Left renal pelvis (tissue), 4 donors: ENCODE measurements around the gene NBPF1. TPM values are rescaled to one million over a fixed set of nuclear protein-coding genes. Genes with fewer than 3 reads are reported as not detected.
A peak's percentile ranks its signal among the peaks of the same experiment; 100 is the strongest.
"Not testable (repeated sequence)": the region's sequence is repeated elsewhere in the genome, so short reads cannot be mapped to it uniquely, and the experiment has no call there.

ENCODE experiments used
- DNase-seq, 4 donors: peaks; one replicate each; pipeline ENCODE4 v3.0.0-alpha.2; 2013; ENCODE audit warnings: low read depth in 4 of 4, low spot score in 3 of 4
- polyA plus RNA-seq, 4 donors: library from polyadenylated mRNA; unstranded; fragments of 120-200 nt; gene quantifications; one replicate each; pipeline ENCODE4 v1.2.1, GENCODE V29; 2013; ENCODE audit not compliant: insufficient read length in 4 of 4

Gene NBPF1
- 100 to 1,000 TPM in 1 of 4 donors, 10 to 100 TPM in 3; 76.0 to 161 (median 88.4) TPM for polyA plus RNA-seq

DNA sequence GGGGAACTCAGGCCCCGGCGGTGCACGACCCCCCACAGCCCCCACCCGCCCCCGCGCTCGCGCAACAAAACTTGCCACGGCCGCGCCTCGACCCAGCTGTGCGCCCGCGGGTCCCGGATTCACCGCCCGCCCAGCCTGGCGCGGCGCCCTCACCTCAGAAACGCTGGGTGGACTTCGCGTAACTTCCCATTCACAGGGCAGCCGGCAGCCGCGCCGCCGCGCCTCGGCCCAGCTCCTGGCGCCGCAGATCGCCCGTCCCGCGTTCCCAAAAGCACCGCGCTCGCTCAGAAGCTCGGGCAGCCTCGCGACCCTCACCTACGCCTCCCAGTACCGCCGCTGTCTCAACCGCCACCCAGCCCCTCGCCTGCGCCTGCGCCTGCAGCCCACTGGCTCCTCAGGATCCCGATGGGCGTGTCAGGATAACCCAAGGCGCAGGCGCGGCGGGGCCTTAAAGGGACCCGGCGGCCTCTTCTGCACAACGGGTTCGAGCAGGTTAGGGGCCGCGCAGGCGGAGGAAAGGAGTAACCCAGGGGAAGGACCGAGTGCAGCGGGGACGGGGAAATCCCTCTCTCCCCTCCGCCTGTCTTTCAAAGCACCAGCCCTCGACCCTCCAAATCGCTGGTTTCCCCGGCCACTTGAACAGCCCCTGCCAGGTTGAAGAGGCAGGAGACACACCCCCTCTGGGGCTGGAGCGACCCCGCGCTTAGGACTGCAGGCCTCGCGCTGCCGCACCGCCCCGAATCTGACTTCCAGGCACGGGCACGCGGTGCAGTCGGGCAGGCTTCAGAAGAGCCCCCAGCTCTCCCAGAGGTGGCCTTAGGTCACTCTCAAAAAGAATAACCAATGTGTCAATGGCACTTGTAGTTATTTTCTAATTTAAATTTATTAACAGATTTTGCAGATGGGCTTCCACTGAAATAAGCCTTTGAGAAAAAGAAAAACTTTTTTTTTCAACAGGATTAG is at the start of gene NBPF1:
TSS of gene NBPF1 (minus strand) at position 380 of the 963 bp plus-strand sequence.
- DNase-seq, result peak; percentile 99 to 100 (median 100)

DNA sequence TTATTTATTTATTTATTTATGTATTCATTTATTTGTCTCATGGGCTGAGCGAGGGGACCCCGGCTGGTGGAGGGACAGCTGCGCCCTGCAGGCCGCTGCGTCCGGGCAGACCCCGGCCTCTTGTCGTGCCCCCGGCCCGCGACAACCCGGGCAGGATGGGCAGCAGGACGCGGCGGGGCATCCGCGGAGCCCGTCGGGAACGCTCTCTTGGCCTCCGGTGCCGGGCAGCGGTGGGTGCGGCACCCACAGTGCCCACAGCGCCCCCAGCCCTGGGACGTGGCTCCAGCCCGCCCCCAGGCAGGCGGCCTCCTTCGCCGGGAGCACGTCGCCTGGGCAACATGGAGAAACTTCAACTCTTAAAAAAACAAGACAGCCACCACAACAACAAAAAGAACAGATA is 44.9 kb upstream of the NBPF1 start:
- not testable (repeated sequence) for DNase-seq

DNA sequence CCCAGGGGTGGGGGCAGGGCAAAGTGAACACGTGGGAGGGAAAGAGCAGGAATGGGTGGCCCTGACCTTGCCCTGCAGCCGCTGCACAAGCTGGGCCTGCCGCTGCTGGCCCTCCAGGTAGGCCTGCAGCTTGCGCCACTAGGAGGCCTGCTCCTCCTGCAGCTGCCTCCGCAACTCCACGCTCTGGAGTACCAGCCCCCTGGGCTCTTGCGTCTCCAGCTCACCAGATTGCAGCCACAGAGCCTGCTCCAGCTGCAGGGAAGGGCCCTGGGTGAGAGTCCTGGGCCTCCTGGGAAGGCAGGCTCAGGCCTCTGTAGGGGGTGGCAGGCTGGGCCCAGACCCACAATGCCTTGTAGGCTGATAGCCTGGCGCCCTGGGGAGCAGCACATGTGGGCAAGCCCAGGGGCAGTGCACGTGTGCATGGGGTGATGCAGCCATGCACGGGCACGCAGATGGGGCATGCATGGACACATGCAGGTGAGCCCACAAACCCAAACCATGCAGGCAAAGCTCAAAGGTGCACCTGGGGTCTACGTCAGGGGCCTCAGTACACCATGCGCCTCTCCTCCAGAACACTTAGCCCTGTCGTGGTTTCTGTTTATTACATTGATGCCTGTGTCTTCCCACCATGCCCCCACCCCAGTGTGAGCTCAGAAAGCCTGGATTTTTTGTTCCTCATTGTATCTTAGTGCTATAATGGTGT is 43.8 kb upstream of the NBPF1 start:
- not testable (repeated sequence) for DNase-seq

DNA sequence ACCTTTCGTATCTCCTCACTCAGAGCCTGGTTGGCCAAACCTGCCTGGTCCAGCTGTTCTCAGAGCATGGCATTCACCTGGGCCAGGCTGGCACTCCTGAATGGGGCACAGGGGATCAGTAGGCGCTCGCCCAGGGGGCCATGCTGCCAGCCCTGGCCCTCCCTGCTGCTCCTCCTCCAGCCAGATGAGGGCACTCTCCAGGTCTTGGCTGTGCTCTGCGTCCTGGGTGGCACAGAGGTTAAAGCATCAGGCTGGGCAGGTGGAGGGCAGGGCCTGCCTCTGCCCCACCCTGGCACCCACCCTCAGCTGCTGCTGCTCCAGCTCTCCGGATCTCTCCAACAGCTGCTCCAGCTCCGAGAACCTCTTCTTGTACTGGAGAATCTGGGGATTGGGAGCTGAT is 43.2 kb upstream of the NBPF1 start:
- not testable (repeated sequence) for DNase-seq

DNA sequence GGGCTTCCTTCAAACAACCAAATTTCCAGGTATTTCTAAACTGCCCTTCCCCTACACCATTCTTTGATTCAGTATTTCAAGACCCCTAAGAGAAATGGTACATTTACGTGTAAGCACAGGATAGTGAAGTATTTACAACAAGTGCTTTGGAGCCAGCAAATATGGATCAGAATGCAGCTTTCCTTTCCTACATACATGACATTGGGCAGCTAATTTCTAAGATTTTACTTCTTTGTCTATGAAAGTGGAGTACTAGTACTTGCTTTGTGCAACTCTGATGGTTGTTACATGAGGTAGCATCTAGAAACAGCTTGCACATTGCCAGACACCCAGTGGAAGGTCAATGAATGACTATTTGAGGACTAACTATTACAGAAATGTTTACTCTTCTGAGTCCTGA is 38.2 kb upstream of the NBPF1 start:
- DNase-seq, result not testable (repeated sequence)

DNA sequence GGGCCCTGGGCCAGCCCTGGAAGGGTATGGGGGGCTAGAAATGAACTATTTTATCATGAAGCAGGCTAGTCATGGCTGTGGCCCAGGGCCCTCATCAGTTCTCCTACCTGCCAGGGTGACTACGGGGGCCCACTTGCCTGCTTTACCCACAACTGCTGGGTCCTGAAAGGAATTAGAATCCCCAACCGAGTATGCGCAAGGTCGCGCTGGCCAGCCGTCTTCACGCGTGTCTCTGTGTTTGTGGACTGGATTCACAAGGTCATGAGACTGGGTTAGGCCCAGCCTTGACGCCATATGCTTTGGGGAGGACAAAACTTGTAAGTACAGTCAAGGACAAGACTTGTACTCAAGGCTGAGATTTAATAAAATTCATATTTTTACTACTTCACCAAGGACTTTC is 36.6 kb upstream of the NBPF1 start:
- not testable (repeated sequence) for DNase-seq

DNA sequence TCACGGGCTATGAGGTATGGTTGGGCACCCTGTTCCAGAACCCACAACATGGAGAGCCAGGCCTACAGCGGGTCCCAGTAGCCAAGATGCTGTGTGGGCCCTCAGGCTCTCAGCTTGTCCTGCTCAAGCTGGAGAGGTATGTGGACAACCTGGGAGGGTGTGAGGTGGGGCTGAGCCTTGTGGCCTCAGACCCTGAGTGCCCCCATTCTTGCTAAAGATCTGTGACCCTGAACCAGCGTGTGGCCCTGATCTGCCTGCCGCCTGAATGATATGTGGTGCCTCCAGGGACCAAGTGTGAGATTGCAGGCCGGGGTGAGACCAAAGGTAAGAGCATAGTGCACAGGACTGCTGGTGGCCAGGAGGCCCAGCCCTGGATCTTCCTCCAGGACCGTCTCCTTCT is 36.0 kb upstream of the NBPF1 start:
- not testable (repeated sequence) for DNase-seq

DNA sequence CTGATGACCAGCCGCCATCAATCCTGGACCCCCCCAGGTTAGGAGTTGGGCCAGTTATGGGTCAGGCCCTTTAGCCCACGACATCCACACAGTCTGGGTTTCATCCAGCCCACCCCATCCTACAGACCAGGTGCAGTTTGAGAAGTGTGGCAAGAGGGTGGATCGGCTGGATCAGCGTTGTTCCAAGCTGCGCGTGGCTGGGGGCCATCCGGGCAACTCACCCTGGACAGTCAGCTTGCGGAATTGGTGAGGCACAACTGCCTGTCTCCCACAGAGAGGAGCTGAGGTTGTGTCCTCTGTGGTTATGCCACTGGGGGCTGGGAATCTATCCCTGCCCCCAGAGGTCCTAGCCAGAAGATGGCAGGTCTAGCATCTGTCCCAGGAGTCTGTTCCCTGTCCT is 35.4 kb upstream of the NBPF1 start:
- not testable (repeated sequence) for DNase-seq

DNA sequence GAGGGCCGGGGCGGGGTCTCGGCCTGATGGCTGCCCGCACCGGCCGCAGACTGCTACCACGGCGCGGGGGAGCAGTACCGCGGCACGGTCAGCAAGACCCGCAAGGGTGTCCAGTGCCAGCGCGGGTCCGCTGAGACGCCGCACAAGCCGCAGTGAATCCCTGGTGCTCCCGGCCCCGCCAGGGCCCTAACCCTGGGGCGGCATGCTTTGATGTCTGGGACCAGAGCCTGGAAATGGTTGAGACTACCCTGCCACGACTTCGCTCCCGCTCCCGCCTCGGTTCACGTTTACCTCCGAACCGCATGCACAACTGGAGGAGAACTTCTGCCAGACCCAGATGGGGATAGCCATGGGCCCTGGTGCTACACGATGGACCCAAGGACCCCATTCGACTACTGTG is 34.9 kb upstream of the NBPF1 start:
- DNase-seq, result not testable (repeated sequence)

DNA sequence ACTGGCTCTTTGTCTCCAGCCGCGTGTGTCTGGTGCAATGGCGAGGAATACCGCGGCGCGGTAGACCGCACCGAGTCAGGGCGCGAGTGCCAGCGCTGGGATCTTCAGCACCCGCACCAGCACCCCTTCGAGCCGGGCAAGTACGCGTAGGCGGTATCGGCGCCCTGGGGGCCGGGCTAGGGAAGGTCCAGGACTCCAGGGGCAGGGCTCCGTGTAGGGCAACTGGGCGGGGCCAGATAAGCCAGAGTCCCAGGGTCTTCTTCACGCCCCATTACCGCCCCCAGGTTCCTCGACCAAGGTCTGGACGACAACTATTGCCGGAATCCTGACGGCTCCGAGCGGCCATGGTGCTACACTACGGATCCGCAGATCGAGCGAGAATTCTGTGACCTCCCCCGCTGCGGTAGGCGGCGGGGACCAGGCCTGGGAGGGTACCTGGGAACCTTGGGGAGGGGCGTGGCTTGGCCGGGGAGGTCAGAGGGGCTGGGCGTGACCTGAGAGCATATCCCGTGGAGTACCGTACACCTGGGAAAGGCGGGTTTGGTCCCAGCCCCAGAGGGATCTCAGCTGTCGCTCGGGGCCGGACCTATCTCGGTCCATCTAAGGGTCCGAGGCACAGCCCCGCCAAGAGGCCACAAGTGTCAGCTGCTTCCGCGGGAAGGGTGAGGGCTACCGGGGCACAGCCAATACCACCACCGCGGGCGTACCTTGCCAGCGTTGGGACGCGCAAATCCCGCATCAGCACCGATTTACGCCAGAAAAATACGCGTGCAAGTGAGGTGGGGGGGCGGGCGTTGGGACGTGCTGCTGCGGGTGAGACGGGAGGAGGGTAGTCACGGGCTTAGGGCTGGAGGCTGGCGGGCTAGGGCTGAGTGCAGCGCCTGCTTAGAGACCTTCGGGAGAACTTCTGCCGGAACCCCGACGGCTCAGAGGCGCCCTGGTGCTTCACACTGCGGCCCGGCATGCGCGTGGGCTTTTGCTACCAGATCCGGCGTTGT is 34.1 kb upstream of the NBPF1 start:
- not testable (repeated sequence) for DNase-seq

DNA sequence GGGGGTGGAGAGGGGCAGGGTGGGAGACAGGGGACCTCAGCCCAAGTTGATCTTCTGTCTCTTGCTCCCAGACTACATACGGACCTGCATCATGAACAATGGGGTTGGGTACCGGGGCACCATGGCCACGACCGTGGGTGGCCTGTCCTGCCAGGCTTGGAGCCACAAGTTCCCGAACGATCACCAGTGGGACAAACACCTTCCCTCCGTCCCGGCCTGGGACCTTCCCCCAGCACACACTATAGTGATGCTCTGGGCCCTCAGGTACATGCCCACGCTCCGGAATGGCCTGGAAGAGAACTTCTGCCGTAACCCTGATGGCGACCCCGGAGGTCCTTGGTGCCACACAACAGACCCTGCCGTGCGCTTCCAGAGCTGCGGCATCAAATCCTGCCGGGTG is 33.4 kb upstream of the NBPF1 start:
- DNase-seq, result not testable (repeated sequence)

DNA sequence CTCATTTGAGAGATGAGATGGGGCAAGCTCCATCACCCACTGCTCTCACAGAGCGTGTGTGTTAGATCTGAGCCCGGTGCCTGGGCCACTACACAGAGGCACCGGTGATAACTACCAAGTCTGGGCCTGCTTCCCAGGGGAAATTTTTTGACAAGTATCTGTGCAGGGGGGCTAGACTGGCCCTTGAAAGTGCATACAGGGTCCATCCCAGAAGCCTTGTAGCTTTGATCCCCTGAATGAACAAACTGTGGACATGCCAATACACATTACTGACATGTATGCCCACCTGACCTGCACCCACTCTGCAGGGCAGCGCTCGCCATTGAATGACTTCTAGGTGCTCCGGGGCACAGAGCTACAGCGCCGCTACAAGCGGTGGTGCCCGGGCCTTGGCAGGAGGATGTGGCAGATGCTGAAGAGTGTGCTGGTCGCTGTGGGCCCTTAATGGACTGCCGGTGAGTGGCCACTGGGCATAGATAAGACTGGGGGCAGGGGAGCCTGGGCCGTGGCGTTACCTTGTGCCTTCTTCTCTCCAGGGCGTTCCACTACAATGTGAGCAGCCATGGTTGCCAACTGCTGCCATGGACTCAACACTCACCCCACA is 32.8 kb upstream of the NBPF1 start:
- not testable (repeated sequence) for DNase-seq

DNA sequence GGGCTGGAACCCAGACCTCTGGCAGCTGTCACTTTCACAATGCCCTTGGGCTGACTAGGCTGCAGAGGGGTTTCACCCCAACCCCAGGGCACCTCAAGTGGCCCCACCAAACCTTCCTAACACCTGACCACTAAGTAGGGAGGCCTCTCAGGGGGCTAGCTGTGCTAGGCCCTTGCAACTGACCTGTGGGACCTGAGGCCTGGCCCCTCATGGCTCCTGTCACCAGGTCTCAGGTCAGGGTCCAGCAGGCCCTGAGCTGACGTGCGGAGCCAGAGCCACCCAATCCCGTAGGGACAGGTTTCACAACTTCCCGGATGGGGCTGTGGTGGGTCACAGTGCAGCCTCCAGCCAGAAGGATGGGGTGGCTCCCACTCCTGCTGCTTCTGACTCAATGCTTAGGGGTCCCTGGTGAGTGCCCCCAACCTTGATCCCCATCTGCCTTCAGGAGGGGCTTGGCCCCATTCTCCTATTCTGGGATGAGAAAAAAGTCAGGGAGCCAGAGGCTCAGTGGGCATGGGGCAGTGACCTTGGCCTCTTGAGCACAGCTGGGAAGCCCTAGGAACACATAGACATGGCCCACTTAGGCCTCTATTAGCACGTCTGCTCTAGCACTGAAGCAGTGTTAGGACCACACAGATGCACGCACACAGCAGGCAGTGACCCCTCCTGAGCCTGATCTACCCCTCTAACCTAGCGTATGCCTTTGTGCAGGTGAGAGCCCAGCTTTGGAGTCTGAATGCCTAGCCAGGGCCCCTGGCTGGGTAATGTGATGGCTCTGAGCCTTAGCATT is 32.1 kb upstream of the NBPF1 start:
- DNase-seq, result not testable (repeated sequence)

DNA sequence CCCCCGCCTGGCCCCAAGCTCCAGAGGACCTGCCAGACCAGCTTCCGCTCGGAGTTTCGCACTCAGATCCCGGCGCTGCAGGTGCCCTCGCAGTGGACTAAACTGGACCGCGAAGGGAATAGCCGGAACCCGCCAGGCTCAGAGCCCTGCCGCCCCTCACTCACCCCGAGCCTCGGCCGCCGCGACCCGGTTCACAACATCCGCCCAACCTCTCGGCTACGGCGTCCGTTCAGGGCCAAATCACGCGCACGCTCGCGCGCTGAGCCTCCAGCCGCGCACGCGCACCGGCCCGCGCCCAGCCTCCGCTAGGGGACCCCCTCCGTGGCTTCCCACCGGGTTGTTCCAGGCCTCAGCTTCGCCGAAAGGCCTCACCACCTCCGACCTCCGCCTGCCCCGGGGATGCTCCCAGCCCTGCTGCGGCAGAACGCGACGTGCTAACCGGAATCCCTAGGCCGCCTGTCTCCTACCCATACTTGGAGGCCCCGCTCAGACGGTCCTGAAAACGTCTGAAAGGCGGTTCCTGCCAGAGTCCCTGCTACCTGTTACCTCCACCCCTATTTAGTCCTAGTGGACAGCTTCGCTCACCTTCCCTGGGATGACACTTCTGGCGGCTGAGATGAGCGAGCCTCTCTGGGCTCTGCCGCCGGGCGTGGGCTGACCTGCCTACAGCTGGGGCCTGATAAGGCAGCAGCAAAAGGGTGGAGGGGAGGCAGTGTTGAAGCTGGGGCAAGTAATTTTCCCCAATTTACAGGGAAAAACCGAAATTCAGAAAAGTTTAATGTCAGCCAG is 31.3 kb upstream of the NBPF1 start:
- DNase-seq, result peak; percentile 96 to 100 (median 100)

DNA sequence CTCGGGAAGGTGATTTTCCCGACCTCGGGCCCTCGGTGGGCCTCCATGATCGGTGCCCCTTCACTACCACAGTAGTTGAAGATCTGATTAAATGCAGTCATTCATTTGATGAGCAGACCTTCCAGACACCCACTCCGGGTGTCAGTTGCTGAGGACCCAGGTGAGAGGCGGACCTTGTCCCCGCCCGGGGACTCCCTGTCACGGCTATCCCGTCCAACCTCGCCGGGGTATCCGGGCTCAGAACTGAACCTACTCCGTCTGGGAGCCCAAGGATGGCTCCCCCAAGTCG is 30.8 kb upstream of the NBPF1 start:
- no peak for DNase-seq

DNA sequence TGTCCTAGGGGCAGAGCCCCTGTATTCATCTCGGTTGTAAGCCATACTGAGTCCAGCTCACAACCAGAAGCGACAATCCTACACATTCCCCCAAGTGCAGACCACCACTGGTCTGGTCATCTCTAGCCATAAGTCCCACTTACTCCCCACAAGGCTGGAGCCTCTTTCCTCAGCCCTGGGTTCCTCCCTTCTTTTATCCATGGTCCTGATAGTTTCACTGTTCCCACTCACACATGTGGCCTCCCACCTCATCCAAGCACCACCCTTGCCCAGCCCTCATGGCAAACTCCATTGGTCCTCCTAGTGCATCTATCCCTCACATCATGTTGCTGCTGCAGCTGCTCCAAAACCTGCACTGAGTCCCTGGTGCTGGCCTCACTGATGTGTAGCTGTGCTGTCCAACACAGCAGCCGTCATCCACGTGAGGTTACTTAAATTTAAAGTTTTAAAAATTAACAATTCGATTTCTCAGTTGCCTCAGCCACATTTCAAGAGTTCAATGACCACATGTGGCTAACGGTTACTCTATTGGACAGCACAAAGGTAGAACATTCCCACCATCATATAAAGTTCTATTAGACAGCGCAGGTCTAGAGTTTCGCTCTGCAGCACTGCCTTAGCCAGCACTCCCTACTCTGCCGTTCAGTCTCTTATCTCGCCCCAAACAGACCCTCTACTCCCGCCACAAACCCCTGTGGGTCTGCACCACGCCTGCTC is 30.3 kb upstream of the NBPF1 start:
- DNase-seq, result not testable (repeated sequence)

DNA sequence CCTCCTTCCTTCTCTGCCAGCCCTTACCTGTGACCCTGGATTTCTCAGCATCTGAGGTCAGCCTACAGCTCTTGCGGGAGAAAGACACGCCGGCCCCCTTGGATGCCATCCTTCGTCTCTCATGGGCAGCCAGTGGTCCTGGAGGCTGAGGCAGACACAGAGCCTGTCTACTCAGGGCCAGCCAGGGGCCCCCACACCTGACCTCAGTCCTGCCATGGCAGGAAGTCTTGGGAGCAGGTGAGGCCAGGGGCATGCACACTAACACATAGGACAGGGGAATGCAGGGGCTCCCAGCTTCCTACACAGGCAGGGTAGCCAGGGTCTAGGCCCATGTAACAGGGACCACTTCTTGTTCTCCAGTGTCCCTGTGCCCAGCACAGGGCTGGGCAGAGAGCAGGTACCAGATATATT is 29.6 kb upstream of the NBPF1 start:
- DNase-seq, result not testable (repeated sequence)
